AG09319 (cell line): ENCODE results near the gene CAP1.

ENCODE experiments used
- DNase-seq: peaks from one replicate; pipeline ENCODE4 v3.0.0-alpha.2; 2010; ENCODE audit warnings: low read depth; ENCODE audit errors: extremely low read depth
- TF ChIP-seq, protein P1 (sequence below): IDR thresholded peaks from 2 replicates; pipeline ENCODE4 v1.5.1; 2011; ENCODE audit warnings: low read depth, mild to moderate bottlenecking, inconsistent platforms, low read length, moderate library complexity

Gene CAP1, protein sequence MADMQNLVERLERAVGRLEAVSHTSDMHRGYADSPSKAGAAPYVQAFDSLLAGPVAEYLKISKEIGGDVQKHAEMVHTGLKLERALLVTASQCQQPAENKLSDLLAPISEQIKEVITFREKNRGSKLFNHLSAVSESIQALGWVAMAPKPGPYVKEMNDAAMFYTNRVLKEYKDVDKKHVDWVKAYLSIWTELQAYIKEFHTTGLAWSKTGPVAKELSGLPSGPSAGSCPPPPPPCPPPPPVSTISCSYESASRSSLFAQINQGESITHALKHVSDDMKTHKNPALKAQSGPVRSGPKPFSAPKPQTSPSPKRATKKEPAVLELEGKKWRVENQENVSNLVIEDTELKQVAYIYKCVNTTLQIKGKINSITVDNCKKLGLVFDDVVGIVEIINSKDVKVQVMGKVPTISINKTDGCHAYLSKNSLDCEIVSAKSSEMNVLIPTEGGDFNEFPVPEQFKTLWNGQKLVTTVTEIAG

DNA sequence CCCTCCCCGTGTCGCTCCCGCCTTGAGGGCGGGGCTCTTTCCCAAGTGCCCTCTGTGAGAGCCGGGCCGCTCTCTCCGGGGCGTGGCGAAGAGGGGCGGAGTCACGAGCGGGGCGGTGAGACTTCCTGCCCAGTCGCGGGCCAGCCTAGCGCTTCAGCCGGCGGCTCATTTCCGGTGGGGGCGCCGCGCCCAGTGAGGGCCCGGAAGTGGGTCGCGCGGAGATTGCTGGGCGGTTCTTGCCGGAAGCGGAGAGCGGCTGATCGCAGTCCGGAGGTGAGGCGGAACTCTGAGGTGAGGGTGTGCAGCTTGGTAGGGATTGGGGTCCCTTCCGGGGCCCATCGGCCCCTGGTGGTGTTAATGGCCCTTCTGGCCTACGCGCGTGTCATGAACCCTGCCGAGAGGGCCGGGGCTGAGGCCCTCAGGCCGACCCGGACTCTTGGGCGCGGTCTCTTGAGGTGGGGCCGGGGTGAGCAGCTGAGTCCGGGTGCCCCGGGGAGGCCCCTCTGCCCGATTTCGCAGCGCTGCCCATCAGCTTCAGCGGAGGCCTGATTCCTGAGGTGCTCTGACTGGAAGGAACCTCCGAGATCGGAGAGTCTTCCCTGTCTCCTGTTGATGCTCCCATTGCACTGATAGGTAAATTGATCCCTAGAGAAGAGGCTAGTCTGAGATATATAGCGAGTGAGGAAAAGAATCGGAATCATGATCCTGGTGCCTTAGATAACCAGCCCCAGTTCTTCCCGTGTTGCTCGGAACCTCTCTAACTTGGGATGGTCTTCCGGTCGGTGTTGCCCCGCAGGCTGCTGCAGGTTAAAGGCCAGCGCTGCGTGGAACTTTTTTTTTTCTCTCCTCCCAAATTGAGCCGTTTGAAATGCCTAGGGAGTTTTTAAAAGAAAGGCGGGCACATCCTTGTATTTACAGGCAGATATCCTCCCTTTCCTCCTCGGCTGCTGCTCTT is at the start of gene CAP1:
CAP1 (plus strand) TSS at position 219 of the 955 bp plus-strand sequence. CDS start 18,618 bp downstream, outside the sequence.
- peak; percentile 98 for DNase-seq
- TF ChIP-seq, protein P1, sequence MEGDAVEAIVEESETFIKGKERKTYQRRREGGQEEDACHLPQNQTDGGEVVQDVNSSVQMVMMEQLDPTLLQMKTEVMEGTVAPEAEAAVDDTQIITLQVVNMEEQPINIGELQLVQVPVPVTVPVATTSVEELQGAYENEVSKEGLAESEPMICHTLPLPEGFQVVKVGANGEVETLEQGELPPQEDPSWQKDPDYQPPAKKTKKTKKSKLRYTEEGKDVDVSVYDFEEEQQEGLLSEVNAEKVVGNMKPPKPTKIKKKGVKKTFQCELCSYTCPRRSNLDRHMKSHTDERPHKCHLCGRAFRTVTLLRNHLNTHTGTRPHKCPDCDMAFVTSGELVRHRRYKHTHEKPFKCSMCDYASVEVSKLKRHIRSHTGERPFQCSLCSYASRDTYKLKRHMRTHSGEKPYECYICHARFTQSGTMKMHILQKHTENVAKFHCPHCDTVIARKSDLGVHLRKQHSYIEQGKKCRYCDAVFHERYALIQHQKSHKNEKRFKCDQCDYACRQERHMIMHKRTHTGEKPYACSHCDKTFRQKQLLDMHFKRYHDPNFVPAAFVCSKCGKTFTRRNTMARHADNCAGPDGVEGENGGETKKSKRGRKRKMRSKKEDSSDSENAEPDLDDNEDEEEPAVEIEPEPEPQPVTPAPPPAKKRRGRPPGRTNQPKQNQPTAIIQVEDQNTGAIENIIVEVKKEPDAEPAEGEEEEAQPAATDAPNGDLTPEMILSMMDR: no peak

DNA sequence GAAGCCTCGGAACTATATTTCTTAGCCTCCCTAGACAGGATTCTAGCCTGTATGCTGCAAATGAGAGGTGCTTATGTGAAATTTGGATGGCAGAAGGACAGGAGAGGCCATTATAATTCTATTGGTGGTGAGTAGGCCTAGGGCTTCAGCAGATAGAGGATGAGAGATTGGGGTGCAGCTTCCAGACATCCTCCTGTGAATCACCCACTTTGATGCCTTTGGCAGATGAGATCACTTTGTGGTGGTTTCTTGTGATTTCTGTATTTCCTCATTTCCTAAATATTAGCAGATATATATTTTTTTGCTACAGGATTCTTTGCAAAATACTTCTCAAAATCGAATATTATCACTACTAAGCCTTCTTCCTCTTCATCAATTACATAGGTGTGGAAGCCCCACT is 48.3 kb upstream of the CAP1 start:
- TF ChIP-seq, protein P1: no peak
- no peak for DNase-seq

DNA sequence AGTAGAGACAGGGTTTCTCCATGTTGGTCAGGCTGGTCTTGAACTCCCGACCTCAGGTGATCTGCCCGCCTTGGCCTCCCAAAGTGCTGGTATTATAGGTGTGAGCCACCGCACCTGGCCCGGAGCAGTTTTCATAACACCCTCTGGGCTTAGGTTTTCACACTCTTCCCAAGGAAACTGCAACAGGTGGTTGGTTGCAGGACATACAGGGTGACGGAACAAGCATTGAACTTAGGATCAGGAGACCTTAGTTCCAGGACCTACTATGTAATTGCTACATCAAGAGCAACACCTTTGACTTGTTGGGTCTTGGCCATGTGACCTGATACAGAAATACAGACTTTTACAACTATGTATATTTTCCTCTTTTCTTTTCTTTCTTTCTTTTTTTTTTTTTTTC is 47.6 kb upstream of the CAP1 start:
- TF ChIP-seq, protein P1: no peak
- DNase-seq: no peak

DNA sequence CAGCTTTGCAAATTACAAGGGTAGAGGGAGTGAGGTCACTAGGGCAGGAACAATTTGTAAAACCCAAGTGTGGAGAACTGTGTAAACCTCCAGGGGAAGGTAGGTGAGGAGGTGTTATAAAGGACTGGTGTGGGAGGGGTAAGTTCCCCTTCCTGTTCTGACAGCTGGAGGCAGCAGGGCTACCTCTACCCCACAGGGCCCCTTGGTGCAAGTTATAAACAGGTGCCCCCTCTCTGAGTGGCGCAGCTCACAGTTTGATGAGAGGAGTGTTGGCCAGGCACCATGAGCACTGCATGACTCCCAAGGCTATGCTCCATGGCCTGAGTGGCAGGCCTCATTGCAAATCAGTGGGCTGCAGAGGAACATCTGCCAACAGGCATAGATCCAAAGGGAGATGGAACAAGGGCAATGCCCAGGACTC is 44.5 kb upstream of the CAP1 start:
- TF ChIP-seq, protein P1: no peak

DNA sequence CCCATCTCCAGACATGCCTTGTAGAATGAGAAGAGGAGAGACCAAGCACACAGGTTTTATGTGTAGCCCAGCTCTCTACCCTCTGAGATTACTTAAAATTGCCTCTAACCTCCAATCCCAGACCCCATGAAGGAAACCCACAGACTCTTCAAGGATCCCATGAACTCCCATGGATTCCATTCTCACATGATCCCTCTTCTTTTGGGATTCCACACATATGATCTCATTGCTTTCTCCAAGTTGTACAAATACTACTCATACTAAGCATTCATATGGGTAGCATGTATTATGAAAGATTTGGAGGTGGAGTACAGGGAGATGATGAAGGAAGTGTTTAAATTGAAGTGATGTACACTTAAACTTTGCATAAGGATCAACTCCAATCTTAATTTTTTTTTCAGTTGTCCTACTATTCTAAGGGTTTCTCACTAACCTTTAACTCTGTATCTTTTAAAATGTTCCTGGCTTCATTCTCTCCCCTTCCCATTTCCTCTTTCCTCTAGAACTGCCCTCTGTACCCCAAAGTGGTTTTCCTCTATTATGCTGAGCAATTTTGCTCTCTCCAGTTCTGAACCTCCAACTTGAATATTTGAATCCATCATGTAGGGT is 44.0 kb upstream of the CAP1 start:
- TF ChIP-seq, protein P1: no peak
- no peak for DNase-seq

More for the DNA sequence above, 44.5 kb upstream of the CAP1 start:
- no peak for DNase-seq

DNA sequence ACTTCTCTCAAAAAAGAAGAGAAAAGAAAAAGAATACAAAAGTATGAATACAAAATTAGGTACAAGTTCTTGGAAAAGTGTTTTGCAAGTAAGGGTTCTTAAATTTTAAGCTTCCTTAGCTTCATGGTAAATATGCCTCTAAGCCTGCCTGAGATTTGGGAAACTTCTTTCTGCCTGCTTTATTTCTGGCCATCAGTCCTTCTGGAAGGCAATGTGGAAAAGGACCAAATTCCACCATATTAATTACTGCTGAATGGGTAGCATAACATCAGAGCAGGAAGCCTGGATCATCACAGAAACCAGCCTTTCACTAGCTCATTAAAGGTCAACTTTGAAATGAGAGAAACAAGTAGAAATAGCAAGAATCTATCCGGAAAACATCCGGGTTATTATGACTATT is 39.1 kb upstream of the CAP1 start:
- DNase-seq: no peak
- TF ChIP-seq, protein P1: no peak
